Lung (tissue), 12 donors: ENCODE data around the gene JAM2. TPM values are rescaled to one million over a fixed set of nuclear protein-coding genes. Genes with fewer than 3 reads are reported as not detected.
"Not testable (repeated sequence)": the region's sequence is repeated elsewhere in the genome, so short reads cannot be mapped to it uniquely, and the experiment has no call there.

ENCODE experiments used
- ATAC-seq: fragments of 200-7000 bp; cut with Tn5 transposase; one replicate; pipeline ENCODE4 v1.9.1; 2020; ENCODE audit warnings: moderate number of reproducible peaks; ENCODE audit not compliant: insufficient read depth, low FRiP score
- DNase-seq, 3 donors: peaks; one replicate each; pipeline ENCODE4 v3.0.0-alpha.2; 2013 to 2017
- H3K27ac ChIP-seq, 2 donors: one replicate each; pipeline ENCODE4 v1.5.1; 2013; ENCODE audit warnings: mild to moderate bottlenecking in 2 of 2, moderate library complexity in 2 of 2, control low read depth in 1 of 2, inconsistent platforms in 1 of 2, low read depth in 1 of 2, low read length in 1 of 2
- H3K27me3 ChIP-seq, 3 donors: one replicate each; pipeline ENCODE4 v1.5.1; 2013; ENCODE audit warnings: low read length in 2 of 3; ENCODE audit not compliant: control insufficient read depth in 3 of 3, insufficient read depth in 3 of 3
- H3K36me3 ChIP-seq, 4 donors: one replicate each; pipeline ENCODE4 v1.5.1; 2013; ENCODE audit warnings: low read length in 4 of 4, mild to moderate bottlenecking in 1 of 4, moderate library complexity in 1 of 4; ENCODE audit not compliant: control insufficient read depth in 4 of 4, insufficient read depth in 4 of 4
- H3K4me1 ChIP-seq, 5 donors: one replicate each; pipeline ENCODE4 v1.5.1; 2013; ENCODE audit warnings: low read length in 5 of 5, mild to moderate bottlenecking in 2 of 5, moderate library complexity in 1 of 5; ENCODE audit not compliant: control insufficient read depth in 5 of 5, insufficient read depth in 5 of 5
- H3K4me3 ChIP-seq: one replicate; pipeline ENCODE4 v1.5.1; 2013; ENCODE audit warnings: mild to moderate bottlenecking, control low read depth, moderate library complexity
- H3K9ac ChIP-seq, 2 donors: one replicate each; pipeline ENCODE4 v1.5.1; 2013; ENCODE audit warnings: low read length in 2 of 2, control low read depth in 1 of 2; ENCODE audit not compliant: insufficient read depth in 1 of 2
- H3K9me3 ChIP-seq, 4 donors: one replicate each; pipeline ENCODE4 v1.5.1; 2013; ENCODE audit warnings: low read length in 3 of 4, mild to moderate bottlenecking in 1 of 4, moderate library complexity in 1 of 4; ENCODE audit not compliant: control insufficient read depth in 4 of 4, insufficient read depth in 3 of 4
- CTCF ChIP-seq: IDR thresholded peaks from 2 replicates; pipeline ENCODE4 v1.5.1; 2012; ENCODE audit warnings: mild to moderate bottlenecking; ENCODE audit errors: control extremely low read depth, extremely low read depth
- WGBS, 2 donors: extraction: QIAGEN DNeasy Blood & Tissue Kit; methylation state at CpG; one replicate each; pipeline ENCODE4 v1.1.7; 2013; 5-methylcytosine and 5-hydroxymethylcytosine counted together
- polyA plus RNA-seq, 2 donors: library from polyadenylated mRNA; stranded (reverse); fragments of 200-250 nt; gene quantifications; one replicate each; pipeline ENCODE4 v1.2.1, GENCODE V29; 2013
- total RNA-seq, 2 donors: library from RNA; depleted of rRNA in 1 of 2; stranded (reverse); fragments of >200 nt in 1 of 2; gene quantifications; one replicate each; pipeline ENCODE4 v1.2.1, GENCODE V29; 2014 to 2021
- donor health status: control.
- donor health status: control.
- donor health status: Bipolar disorder and iron deficiency.
- donor health status: healthy.
- donor health status: DM: yes; HTN: yes; CAD: no.

The JAM2 gene
- total and polyA plus RNA-seq, 4 donors, result 11.1 to 57.1 (median 14.4) TPM

- no peak for DNase-seq
- H3K4me3 ChIP-seq, result no peak overlapping the region
- 87 to 95% methylated on average over 1 of the region's 1 CpG for WGBS, 2 donors
Measured at GRCh38 chr21:25689226-25689625, 50.2 kb downstream of the JAM2 start.

GRCh38 chr21:25691976-25692375, 52.9 kb downstream of the JAM2 start:
- no peak for TF ChIP-seq CTCF
- ATAC-seq (no peak), DNase-seq (peak in 1 of 3 donors; percentile 14)
- Histone ChIP-seq H3K9me3 (no peaks in the 10 kb centered on the region), H3K36me3 (peaks cover 0 to 4% (median 0%) of the 10 kb centered on the region in 4 donors), H3K4me3 (no peak overlapping the region), H3K27me3 (no peaks in the 10 kb centered on the region), H3K4me1 (peaks cover 0 to 3% (median 0%) of the 10 kb centered on the region in 5 donors), H3K9ac (no peak overlapping the region), H3K27ac (no peak overlapping the region)
- WGBS, 2 donors, result 57 to 76% methylated on average over 3 of the region's 3 CpGs

More at GRCh38 chr21:25689226-25689625, 50.2 kb downstream of the JAM2 start:
- no peak overlapping the region for H3K9ac ChIP-seq
- H3K9me3 ChIP-seq, result no peaks in the 10 kb centered on the region
- no peaks in the 10 kb centered on the region for H3K27me3 ChIP-seq
- no peak for TF ChIP-seq CTCF
- no peak for ATAC-seq
- peaks cover 0 to 6% (median 0%) of the 10 kb centered on the region in 5 donors for H3K4me1 ChIP-seq
- peak overlapping the region in 1 of 2 donors; percentile 59 for H3K27ac ChIP-seq
- H3K36me3 ChIP-seq, result peaks cover 0 to 4% (median 0%) of the 10 kb centered on the region in 4 donors

DNA sequence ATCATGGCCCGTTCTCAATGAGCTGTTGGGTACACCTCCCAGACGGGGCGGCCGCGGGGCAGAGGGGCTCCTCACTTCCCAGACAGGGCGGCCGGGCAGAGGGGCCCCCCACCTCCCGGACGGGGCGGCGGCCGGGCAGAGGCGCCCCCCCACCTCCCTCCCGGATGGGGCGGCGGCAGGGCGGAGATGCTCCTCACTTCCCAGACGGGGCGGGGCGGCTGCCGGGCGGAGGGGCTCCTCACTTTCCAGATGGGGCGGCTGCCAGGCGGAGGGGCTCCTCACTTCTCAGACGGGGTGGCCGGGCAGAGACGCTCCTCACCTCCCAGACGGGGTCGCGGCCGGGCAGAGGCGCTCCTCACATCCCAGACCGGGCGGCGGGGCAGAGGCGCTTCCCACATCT, 56.4 kb downstream of the JAM2 start:
- H3K9me3 ChIP-seq, H3K36me3 ChIP-seq, H3K4me1 ChIP-seq, H3K27ac ChIP-seq, H3K9ac ChIP-seq, ATAC-seq, DNase-seq, H3K27me3 ChIP-seq, H3K4me3 ChIP-seq: not testable (repeated sequence)
- 91 to 93% methylated on average over 18 to 36 of the region's 36 CpGs for WGBS, 2 donors

GRCh38 chr21:25700741-25701140, 61.7 kb downstream of the JAM2 start:
- H3K4me3 ChIP-seq, result no peak overlapping the region
- H3K4me1 ChIP-seq, result no peaks in the 10 kb centered on the region
- no peak for TF ChIP-seq CTCF
- H3K36me3 ChIP-seq, result peaks cover 0 to 2% (median 0%) of the 10 kb centered on the region in 4 donors
- H3K27me3 ChIP-seq, result no peaks in the 10 kb centered on the region
- H3K27ac ChIP-seq, result peak overlapping the region in 1 of 2 donors; percentile 1
- 92 to 94% methylated on average over 1 of the region's 1 CpG for WGBS, 2 donors
- no peak overlapping the region for H3K9ac ChIP-seq
- ATAC-seq (no peak), DNase-seq (no peak)
- H3K9me3 ChIP-seq, result no peaks in the 10 kb centered on the region
